Keratinocyte (primary cell): ENCODE data around the gene ADD2. TPM values are rescaled to one million over a fixed set of nuclear protein-coding genes. Genes with fewer than 3 reads are reported as not detected.

Experiments
- DNase-seq: peaks from one replicate; pipeline ENCODE4 v3.0.0-alpha.2; 2011; ENCODE audit warnings: low read depth, missing footprints, low spot score
- FAIRE-seq: peaks from 2 replicates; lab custom pipeline; 2011; peaks lifted over from hg19 to GRCh38; lab: Jason Lieb, UNC
- H2AFZ ChIP-seq: 2 replicates; pipeline ENCODE4 v1.6.0; 2012; ENCODE audit warnings: low read length, control low read depth, inconsistent platforms; ENCODE audit not compliant: control insufficient read depth
- H3K27ac ChIP-seq: 2 replicates; pipeline ENCODE4 v1.5.1; 2011; ENCODE audit warnings: low read length; ENCODE audit not compliant: control insufficient read depth, insufficient read depth
- H3K27me3 ChIP-seq: 3 replicates; pipeline ENCODE4 v1.6.0; 2011; ENCODE audit warnings: low read length; ENCODE audit not compliant: control insufficient read depth, insufficient read depth; ENCODE audit errors: extremely low read depth
- H3K36me3 ChIP-seq, 2 experiments: 2 replicates in 1 of 2; 3 replicates in 1 of 2; pipeline ENCODE4 v1.5.1; 2011; ENCODE audit warnings: low read length in 2 of 2, mild to moderate bottlenecking in 1 of 2; ENCODE audit not compliant: control insufficient read depth in 2 of 2, insufficient read depth in 2 of 2; ENCODE audit errors: extremely low read depth in 1 of 2
- H3K4me1 ChIP-seq: 3 replicates; pipeline ENCODE4 v1.5.1; 2011; ENCODE audit warnings: low read length; ENCODE audit not compliant: control insufficient read depth, insufficient read depth; ENCODE audit errors: extremely low read depth
- H3K4me2 ChIP-seq: 3 replicates; pipeline ENCODE4 v1.6.0; 2011; ENCODE audit warnings: low read depth, low read length; ENCODE audit not compliant: control insufficient read depth, insufficient read depth; ENCODE audit errors: extremely low read depth
- H3K4me3 ChIP-seq, 3 experiments: fragments of 200-600 bp in 1 of 3; sonication (generic) in 1 of 3; 2 replicates in 2 of 3; 3 replicates in 1 of 3; pipeline ENCODE4 v1.5.1; 2011 to 2016; ENCODE audit warnings: low read length in 3 of 3, mild to moderate bottlenecking in 3 of 3, control low read depth in 2 of 3, inconsistent platforms in 1 of 3, low read depth in 1 of 3, mixed read lengths in 1 of 3, mixed run types in 1 of 3, moderate library complexity in 1 of 3; ENCODE audit not compliant: control insufficient read depth in 2 of 3, insufficient read depth in 2 of 3; ENCODE audit errors: extremely low read depth in 1 of 3
- H3K79me2 ChIP-seq: 2 replicates; pipeline ENCODE4 v1.6.0; 2012; ENCODE audit warnings: low read length; ENCODE audit not compliant: control insufficient read depth, insufficient read depth
- H3K9ac ChIP-seq: 3 replicates; pipeline ENCODE4 v1.6.0; 2011; ENCODE audit warnings: low read length; ENCODE audit not compliant: control insufficient read depth, insufficient read depth; ENCODE audit errors: extremely low read depth
- H3K9me1 ChIP-seq: 3 replicates; pipeline ENCODE4 v1.6.0; 2011; ENCODE audit warnings: low read length; ENCODE audit not compliant: control insufficient read depth, insufficient read depth; ENCODE audit errors: extremely low read depth
- H3K9me3 ChIP-seq: 2 replicates; pipeline ENCODE4 v1.5.1; 2012; ENCODE audit warnings: low read depth, low read length; ENCODE audit not compliant: control insufficient read depth
- H4K20me1 ChIP-seq: 3 replicates; pipeline ENCODE4 v1.6.0; 2011; ENCODE audit warnings: low read length; ENCODE audit not compliant: control insufficient read depth, insufficient read depth; ENCODE audit errors: extremely low read depth
- CTCF ChIP-seq, 3 experiments: IDR thresholded peaks in 1 of 3; conservative IDR thresholded peaks in 1 of 3; optimal IDR thresholded peaks in 1 of 3; 2 replicates in 2 of 3; 3 replicates in 1 of 3; pipeline versions ENCODE3 to v1.5.1; 2011; ENCODE audit warnings: low read length in 3 of 3, mild to moderate bottlenecking in 3 of 3, moderate library complexity in 2 of 3, control low read depth in 1 of 3, inconsistent platforms in 1 of 3; ENCODE audit not compliant: insufficient read depth in 2 of 3; ENCODE audit errors: extremely low read depth in 1 of 3
- EZH2 ChIP-seq: IDR thresholded peaks from one replicate; pipeline ENCODE4 v1.6.1; 2012; ENCODE audit warnings: inconsistent platforms, mild to moderate bottlenecking, low read length, moderate library complexity
- dilution Hi-C: fragments of 300-500 bp; cut with MboI; formaldehyde crosslinking; loops from one replicate; pipeline ENCODE4 v1.7.0; 2020; ENCODE audit warnings: low sequenced_read_pairs; ENCODE audit not compliant: extremely low pct_ligation_motif_present
- polyA plus RNA-seq, 5 experiments: library from polyadenylated mRNA; depleted of rRNA in 3 of 5; stranded (reverse) in 3 of 5; stranded (forward) in 1 of 5; unstranded in 1 of 5; fragments of >200 nt; gene quantifications; 1 replicate in 1 of 5; 2 replicates in 3 of 5; 3 replicates in 1 of 5; pipeline versions ENCODE4 v1.2.1 to v1.2.3, GENCODE V29; 2011 to 2012; ENCODE audit warnings: missing spikeins in 2 of 5, low read depth in 1 of 5, low replicate concordance in 1 of 5
- small RNA-seq, 3 experiments: library from RNA; depleted of rRNA; stranded (forward); fragments of <200 nt; gene quantifications; one replicate each; pipeline ENCODE3, GENCODE V24; 2012; ENCODE audit warnings: low read depth in 3 of 3, low replicate concordance in 1 of 3; ENCODE audit not compliant: insufficient read length in 3 of 3

The ADD2 gene
- polyA plus RNA-seq, 1 donor (not counting 4 experiments of a cell fraction or from before 2014, with no cell fraction given): 0.05 TPM

DNA sequence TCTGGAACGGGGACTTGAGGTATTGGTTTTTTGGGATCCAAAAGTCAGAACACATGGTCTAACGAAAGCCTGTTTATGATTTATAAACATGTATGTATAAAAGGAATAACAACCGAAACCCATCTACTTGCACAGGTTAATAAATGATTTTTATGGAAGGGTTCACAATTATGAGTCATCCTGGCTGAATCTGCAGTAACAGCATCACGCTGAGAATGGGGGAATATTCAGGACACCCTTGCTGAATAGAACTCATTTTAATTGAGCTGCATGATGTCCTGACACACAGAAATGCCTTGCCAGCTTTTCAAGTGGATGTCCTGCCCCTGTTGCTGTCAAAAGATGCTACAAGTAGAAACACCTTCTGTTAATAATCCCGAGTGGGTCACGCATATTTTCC is 159.6 kb downstream of the ADD2 start:
- Histone ChIP-seq H2AFZ (no peak overlapping the region), H3K4me3 (no peak overlapping the region), H3K79me2 (no peaks in the 10 kb centered on the region), H3K4me2 (no peak overlapping the region), H3K4me1 (peaks cover 29% of the 10 kb centered on the region), H3K36me3 (no peaks in the 10 kb centered on the region), H3K27ac (no peak overlapping the region), H3K9ac (no peak overlapping the region), H3K27me3 (no peaks in the 10 kb centered on the region), H3K9me1 (no peaks in the 10 kb centered on the region), H3K9me3 (no peaks in the 10 kb centered on the region), H4K20me1 (no peaks in the 10 kb centered on the region)
- DNase-seq (no peak), FAIRE-seq (no peak)
- dilution Hi-C loops: no loop called here
- TF ChIP-seq EZH2: no peak
- no peak for TF ChIP-seq CTCF (optimal IDR thresholded peaks at IDR 0.05 in 1 of 3, IDR thresholded peaks at IDR 0.05 in 1 of 3, conservative IDR thresholded peaks at IDR 0.05 in 1 of 3; ENCODE audit: extremely low read depth in 1 of 3, insufficient read depth in 2 of 3, low read length in 3 of 3)

GRCh38 chr2:70607121-70607561 is 160.9 kb downstream of the ADD2 start:
- dilution Hi-C loops: no loop called here
- Histone ChIP-seq H4K20me1 (no peaks in the 10 kb centered on the region), H3K9me3 (no peaks in the 10 kb centered on the region), H3K9me1 (no peaks in the 10 kb centered on the region), H3K36me3 (no peaks in the 10 kb centered on the region), H3K4me3 (no peak overlapping the region), H2AFZ (peak overlapping the region; percentile 54), H3K9ac (peak overlapping the region; percentile 3), H3K79me2 (no peaks in the 10 kb centered on the region), H3K4me2 (peak overlapping the region; percentile 61), H3K27ac (peak overlapping the region; percentile 63), H3K27me3 (no peaks in the 10 kb centered on the region), H3K4me1 (peaks cover 29% of the 10 kb centered on the region)
- TF ChIP-seq EZH2 (no peak), CTCF (optimal IDR thresholded peaks at IDR 0.05 in 1 of 3, IDR thresholded peaks at IDR 0.05 in 1 of 3, conservative IDR thresholded peaks at IDR 0.05 in 1 of 3; ENCODE audit: extremely low read depth in 1 of 3, insufficient read depth in 2 of 3, low read length in 3 of 3) (no peak)
- DNase-seq (no peak), FAIRE-seq (peak; percentile 99)

Small RNA genes lying within 50 kb of the gene (small RNA-seq; reads per million reads assigned to genes)
- 0 reads per million in 3 experiments for gene HMGN2P21

Other genes with a start within 250 kb of the ADD2 start
- gene TGFA, start 214.4 kb downstream of the ADD2 start, polyA plus RNA-seq: 26.6 to 71.8 TPM (median 51.7 TPM) in 3 replicates
- gene FIGLA, start 22.4 kb upstream of the ADD2 start, polyA plus RNA-seq: not detected in 3 replicates
- not detected in 3 replicates for gene CLEC4F, start 52.4 kb upstream of the ADD2 start, polyA plus RNA-seq
- not detected in 3 replicates for gene CD207, start 67.6 kb upstream of the ADD2 start, polyA plus RNA-seq
- gene VAX2, start 132.4 kb upstream of the ADD2 start, polyA plus RNA-seq: 0.04 to 0.22 TPM in 2 of 3 replicates, not detected in the other
- 0.13 TPM in 1 of 3 replicates, not detected in the others for gene ATP6V1B1, start 167.7 kb upstream of the ADD2 start, polyA plus RNA-seq
- 0.05 to 0.15 TPM in 2 of 3 replicates, not detected in the other for gene ANKRD53, start 210.4 kb upstream of the ADD2 start, polyA plus RNA-seq
- gene TEX261, start 226.7 kb upstream of the ADD2 start, polyA plus RNA-seq: 66.3 to 78.8 TPM (median 66.6 TPM) in 3 replicates